Glutamatergic neuron (in vitro differentiated cells): ENCODE measurements around the gene CTSD. TPM values are rescaled to one million over a fixed set of nuclear protein-coding genes. Genes with fewer than 3 reads are reported as not detected.

ENCODE experiments used
- DNase-seq: peaks from one replicate; pipeline ENCODE4 v3.0.0; 2022
- H3K27ac Mint-ChIP-seq: one replicate; pipeline ENCODE4 v1.8.0; 2020; ENCODE audit warnings: mild to moderate bottlenecking, mixed read lengths, inconsistent platforms; ENCODE audit not compliant: unreplicated experiment
- H3K27me3 Mint-ChIP-seq: one replicate; pipeline ENCODE4 v1.8.0; 2020; ENCODE audit warnings: mild to moderate bottlenecking, moderate library complexity, mixed read lengths, inconsistent platforms; ENCODE audit not compliant: unreplicated experiment
- H3K36me3 Mint-ChIP-seq: one replicate; pipeline ENCODE4 v1.8.0; 2020; ENCODE audit warnings: mild to moderate bottlenecking, mixed read lengths, inconsistent platforms; ENCODE audit not compliant: unreplicated experiment
- H3K4me1 Mint-ChIP-seq: one replicate; pipeline ENCODE4 v1.8.0; 2020; ENCODE audit warnings: mild to moderate bottlenecking, low read depth, mixed read lengths, inconsistent platforms; ENCODE audit not compliant: unreplicated experiment
- H3K4me3 Mint-ChIP-seq: one replicate; pipeline ENCODE4 v1.8.0; 2020; ENCODE audit warnings: mild to moderate bottlenecking, mixed read lengths, inconsistent platforms; ENCODE audit not compliant: unreplicated experiment
- H3K9me3 Mint-ChIP-seq: one replicate; pipeline ENCODE4 v1.8.0; 2020; ENCODE audit warnings: mild to moderate bottlenecking, moderate library complexity, mixed read lengths, inconsistent platforms; ENCODE audit not compliant: unreplicated experiment
- total RNA-seq: library from RNA; stranded (reverse); fragmentation: NEBNext Ultra II Directional; extraction: Animal tissue kit (Norgen Biotek cat#: 25700); gene quantifications from one replicate; pipeline ENCODE4 v1.2.1, GENCODE V29; 2021; ENCODE audit not compliant: unreplicated experiment
- TF ChIP-seq, protein P1 (sequence below): fragments of 200-600 bp; sonication (generic); IDR thresholded peaks from one replicate; pipeline ENCODE4 v1.5.0; 2021; ENCODE audit not compliant: partially characterized antibody, unreplicated experiment

The CTSD gene
- total RNA-seq, 1 donor from 2014 or later = 159 TPM

DNA sequence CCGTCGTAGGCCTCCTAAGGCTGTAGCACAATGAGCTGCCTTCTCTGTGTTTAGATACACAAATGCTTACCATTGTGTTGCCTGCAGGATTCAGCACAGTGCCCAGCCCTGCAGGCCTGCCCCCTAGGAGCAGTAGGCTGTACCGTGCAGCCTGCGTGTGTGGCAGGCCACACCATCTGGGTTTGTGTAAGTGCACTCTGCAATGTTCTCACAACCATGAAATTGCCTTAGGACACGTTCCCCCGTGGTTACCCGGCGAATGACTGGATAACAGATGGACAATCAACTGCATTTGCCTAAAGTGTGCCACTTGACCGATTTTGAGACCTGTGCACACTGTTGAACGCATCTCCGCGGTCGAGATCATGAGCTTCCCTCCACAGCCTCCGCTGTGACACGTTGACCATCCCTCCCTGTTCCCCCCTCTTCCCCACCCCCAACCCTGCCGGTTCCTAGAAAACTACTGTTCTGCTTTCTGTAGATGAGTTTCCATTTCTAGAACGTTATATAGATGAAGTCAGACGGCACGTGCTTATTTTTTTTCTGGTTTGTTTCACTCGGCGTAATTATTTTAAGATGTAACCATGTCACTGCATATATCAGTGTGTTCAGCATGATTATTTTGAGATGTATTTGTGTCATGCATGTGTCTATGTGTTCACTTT, 22.2 kb upstream of the CTSD start:
- peak overlapping the region; percentile 88 for H3K27ac Mint-ChIP-seq

DNA sequence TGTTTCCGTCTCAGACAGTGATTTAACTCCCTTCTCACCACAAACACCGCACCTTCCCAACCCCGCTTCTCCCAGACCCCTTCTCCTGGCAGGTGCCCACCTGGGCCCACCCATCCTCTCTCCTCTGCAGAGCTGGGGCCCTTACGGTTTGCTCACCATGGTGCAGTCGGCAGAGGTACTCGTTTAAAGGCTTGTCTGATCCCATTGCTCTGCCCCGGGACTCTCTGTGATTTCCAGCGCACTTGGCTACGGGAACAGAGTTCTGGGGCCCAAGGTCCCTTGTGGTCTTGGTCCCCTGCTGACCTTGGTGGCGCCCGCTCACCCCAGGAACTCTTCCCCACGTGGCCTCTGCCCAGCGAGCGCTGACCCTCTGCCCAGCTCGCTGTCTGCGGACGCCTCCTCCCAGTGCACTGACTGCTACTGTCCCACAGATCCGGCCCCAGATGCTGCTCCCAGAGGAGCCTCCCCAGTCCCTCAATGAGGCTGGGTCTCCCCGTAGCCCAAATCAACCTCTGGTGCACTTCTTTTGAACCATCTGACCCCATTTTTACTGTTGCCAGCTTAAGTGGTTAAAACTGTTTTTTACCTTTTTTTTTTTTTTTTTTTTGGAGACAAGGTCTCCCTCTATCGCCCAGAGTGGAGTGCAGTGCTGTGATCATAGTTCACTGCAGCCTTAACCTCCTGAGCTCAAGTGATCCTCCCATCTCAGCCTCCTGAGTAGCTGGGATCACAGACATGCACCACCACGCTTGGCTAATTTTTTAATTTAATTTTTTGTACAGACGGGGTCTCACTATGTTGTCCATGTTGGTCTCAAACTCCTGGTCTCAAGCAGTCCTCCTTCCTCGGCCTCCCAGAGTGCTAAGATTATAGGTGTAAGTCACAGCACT, 21.3 kb upstream of the CTSD start:
- TF ChIP-seq, protein P1, sequence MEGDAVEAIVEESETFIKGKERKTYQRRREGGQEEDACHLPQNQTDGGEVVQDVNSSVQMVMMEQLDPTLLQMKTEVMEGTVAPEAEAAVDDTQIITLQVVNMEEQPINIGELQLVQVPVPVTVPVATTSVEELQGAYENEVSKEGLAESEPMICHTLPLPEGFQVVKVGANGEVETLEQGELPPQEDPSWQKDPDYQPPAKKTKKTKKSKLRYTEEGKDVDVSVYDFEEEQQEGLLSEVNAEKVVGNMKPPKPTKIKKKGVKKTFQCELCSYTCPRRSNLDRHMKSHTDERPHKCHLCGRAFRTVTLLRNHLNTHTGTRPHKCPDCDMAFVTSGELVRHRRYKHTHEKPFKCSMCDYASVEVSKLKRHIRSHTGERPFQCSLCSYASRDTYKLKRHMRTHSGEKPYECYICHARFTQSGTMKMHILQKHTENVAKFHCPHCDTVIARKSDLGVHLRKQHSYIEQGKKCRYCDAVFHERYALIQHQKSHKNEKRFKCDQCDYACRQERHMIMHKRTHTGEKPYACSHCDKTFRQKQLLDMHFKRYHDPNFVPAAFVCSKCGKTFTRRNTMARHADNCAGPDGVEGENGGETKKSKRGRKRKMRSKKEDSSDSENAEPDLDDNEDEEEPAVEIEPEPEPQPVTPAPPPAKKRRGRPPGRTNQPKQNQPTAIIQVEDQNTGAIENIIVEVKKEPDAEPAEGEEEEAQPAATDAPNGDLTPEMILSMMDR = no peak
- peaks cover 10% of the 10 kb centered on the region for H3K9me3 Mint-ChIP-seq
- peak overlapping the region; percentile 88 for H3K27ac Mint-ChIP-seq
- no peak overlapping the region for H3K4me3 Mint-ChIP-seq
- H3K27me3 Mint-ChIP-seq = peaks cover 7% of the 10 kb centered on the region
- H3K36me3 Mint-ChIP-seq = no peaks in the 10 kb centered on the region
- DNase-seq = no peak
- peaks cover 21% of the 10 kb centered on the region for H3K4me1 Mint-ChIP-seq

More for the DNA sequence above, 22.2 kb upstream of the CTSD start:
- Mint-ChIP-seq H3K27me3 (peaks cover 5% of the 10 kb centered on the region), H3K36me3 (no peaks in the 10 kb centered on the region), H3K9me3 (peaks cover 9% of the 10 kb centered on the region), H3K4me3 (peak overlapping the region; percentile 48), H3K4me1 (peaks cover 21% of the 10 kb centered on the region)
- DNase-seq = peak; percentile 72
- TF ChIP-seq, protein P1 = no peak

DNA sequence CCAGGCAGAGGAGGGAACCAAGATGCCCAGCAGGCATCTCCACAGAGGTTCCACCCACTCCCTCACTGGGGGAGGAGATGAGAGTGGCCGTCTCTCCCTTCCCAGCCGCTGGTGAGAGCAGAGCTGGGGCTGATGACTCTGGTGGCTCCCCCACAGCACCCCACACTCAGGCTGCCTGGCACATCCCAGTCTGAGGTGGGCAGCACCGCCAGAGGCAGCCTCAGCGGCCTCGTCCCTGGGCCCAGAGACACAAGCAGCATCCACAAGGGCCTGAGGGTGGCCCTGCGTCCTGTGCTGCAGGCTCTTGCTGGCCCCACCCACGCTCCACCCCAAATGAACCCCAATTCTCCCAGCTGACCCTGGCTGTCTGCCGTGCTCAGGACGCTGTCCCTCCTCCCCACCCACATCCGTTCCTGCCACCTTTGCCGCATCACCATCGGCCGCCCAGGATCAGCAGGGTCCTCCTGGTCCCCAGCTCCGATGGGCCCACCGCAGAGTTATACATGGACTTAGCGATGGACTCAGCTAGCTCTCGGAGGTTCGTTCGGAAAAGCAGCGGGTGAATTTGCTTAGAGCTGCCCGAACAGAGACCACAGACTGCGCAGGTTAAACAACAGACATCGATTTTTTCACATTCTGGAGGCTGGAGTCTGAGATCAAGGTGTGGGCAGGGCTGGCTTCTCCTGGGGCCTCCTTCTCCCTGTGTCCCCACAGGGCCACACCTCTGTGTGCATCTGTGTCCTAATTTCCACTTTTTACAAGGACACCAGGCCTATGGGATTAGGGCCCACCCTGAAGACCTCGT, 20.2 kb upstream of the CTSD start:
- TF ChIP-seq, protein P1 = no peak
- peaks cover 8% of the 10 kb centered on the region for H3K9me3 Mint-ChIP-seq
- peaks cover 7% of the 10 kb centered on the region for H3K27me3 Mint-ChIP-seq
- H3K27ac Mint-ChIP-seq = no peak overlapping the region
- H3K4me3 Mint-ChIP-seq = no peak overlapping the region
- DNase-seq = peak; percentile 11
- H3K36me3 Mint-ChIP-seq = no peaks in the 10 kb centered on the region
- peaks cover 21% of the 10 kb centered on the region for H3K4me1 Mint-ChIP-seq

DNA sequence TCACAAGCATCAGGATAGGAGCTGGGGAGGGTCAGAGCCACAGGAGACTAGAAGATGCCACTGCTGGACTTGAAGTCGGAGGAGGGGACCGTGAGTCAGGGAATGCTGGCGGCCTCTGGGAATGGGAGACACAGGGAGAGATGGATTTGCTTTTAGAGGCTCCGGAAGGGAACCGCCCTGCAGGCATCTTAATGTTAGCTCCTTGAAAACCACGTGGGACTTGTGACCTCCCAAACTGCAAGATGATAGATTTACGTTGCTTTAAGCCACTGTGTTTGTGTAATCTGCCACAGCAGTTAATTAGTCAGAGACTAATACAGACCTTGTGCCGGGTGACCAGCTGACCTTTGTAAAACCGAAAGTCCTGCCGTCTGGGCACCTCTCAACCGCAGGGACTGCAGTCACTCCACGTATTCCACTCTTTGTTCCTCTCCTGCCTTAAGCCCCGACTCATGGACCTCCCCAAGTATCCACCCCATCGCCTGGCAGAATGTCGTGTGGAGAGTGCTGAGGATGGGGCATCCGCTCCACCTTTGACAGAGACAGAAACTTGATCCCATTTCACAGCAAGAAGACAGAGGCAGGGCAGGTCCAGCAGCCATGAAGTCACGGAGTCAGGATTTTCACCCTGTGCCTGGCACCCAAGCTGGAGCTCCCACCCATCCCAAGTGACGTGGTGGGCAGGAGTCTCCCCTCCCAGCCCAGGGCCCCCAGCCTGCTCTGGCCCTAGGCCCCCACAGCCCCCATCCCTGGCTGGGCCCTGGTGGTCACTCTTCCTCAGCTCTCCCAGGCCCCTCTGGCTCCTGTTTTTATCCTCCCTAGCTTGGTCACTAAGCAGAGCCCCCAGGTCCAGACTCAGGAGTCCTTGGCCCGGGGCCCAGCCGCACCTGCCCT, 19.4 kb upstream of the CTSD start:
- Mint-ChIP-seq H3K27ac (peak overlapping the region; percentile 0), H3K4me1 (peaks cover 21% of the 10 kb centered on the region), H3K4me3 (no peak overlapping the region), H3K27me3 (peaks cover 7% of the 10 kb centered on the region), H3K36me3 (no peaks in the 10 kb centered on the region), H3K9me3 (peaks cover 8% of the 10 kb centered on the region)
- TF ChIP-seq, protein P1 = no peak
- peak; percentile 16 for DNase-seq
